ENCODE measurements around the gene CACNA2D4. TPM values are rescaled to one million over a fixed set of nuclear protein-coding genes. Genes with fewer than 3 reads are reported as not detected.

CACNA2D4 gene
- total and polyA plus RNA-seq, 4 donors, result 1.5 to 12.6 (median 7.3) TPM

GRCh38 chr12:1806301-1807086 is 112.0 kb downstream of the CACNA2D4 start:
- H3K9ac ChIP-seq (ENCODE audit: insufficient read depth in 1 of 2, low read length in 2 of 2), result no peak overlapping the region
- H3K9me3 ChIP-seq (ENCODE audit: control insufficient read depth in 4 of 4, insufficient read depth in 3 of 4, low read length in 3 of 4), result no peaks in the 10 kb centered on the region
- no peak for TF ChIP-seq CTCF (IDR thresholded peaks at IDR 0.05; ENCODE audit: control extremely low read depth, extremely low read depth)
- H3K36me3 ChIP-seq (ENCODE audit: control insufficient read depth in 4 of 4, insufficient read depth in 4 of 4, low read length in 4 of 4), result no peaks in the 10 kb centered on the region
- H3K27ac ChIP-seq (ENCODE audit: low read depth in 1 of 2, low read length in 1 of 2), result no peak overlapping the region
- no peaks in the 10 kb centered on the region for H3K27me3 ChIP-seq (ENCODE audit: control insufficient read depth in 3 of 3, insufficient read depth in 3 of 3, low read length in 2 of 3)
- WGBS, 2 donors, result 72 to 75% methylated on average over 7 of the region's 7 CpGs
- peak in 1 of 3 donors; percentile 22 for DNase-seq
- ATAC-seq (ENCODE audit: insufficient read depth, low FRiP score), result no peak
- H3K4me1 ChIP-seq (ENCODE audit: control insufficient read depth in 5 of 5, insufficient read depth in 5 of 5, low read length in 5 of 5), result peaks cover 0 to 6% (median 0%) of the 10 kb centered on the region in 5 donors
- H3K4me3 ChIP-seq, result no peak overlapping the region

- 93 to 95% methylated on average over 16 of the region's 16 CpGs for WGBS, 2 donors
- DNase-seq (no peak), ATAC-seq (ENCODE audit: insufficient read depth, low FRiP score) (no peak)
- Histone ChIP-seq H3K36me3 (ENCODE audit: control insufficient read depth in 4 of 4, insufficient read depth in 4 of 4, low read length in 4 of 4) (no peaks in the 10 kb centered on the region), H3K27ac (ENCODE audit: low read depth in 1 of 2, low read length in 1 of 2) (no peak overlapping the region), H3K9me3 (ENCODE audit: control insufficient read depth in 4 of 4, insufficient read depth in 3 of 4, low read length in 3 of 4) (no peaks in the 10 kb centered on the region), H3K27me3 (ENCODE audit: control insufficient read depth in 3 of 3, insufficient read depth in 3 of 3, low read length in 2 of 3) (no peaks in the 10 kb centered on the region), H3K4me3 (no peak overlapping the region), H3K9ac (ENCODE audit: insufficient read depth in 1 of 2, low read length in 2 of 2) (no peak overlapping the region), H3K4me1 (ENCODE audit: control insufficient read depth in 5 of 5, insufficient read depth in 5 of 5, low read length in 5 of 5) (peaks cover 0 to 6% (median 0%) of the 10 kb centered on the region in 5 donors)
- TF ChIP-seq CTCF (IDR thresholded peaks at IDR 0.05; ENCODE audit: control extremely low read depth, extremely low read depth), result no peak
These were observed 112.9 kb downstream of the CACNA2D4 start for GRCh38 chr12:1805441-1806081.

GRCh38 chr12:1804545-1805332 is 113.7 kb downstream of the CACNA2D4 start:
- Histone ChIP-seq H3K27ac (ENCODE audit: low read depth in 1 of 2, low read length in 1 of 2) (no peak overlapping the region), H3K27me3 (ENCODE audit: control insufficient read depth in 3 of 3, insufficient read depth in 3 of 3, low read length in 2 of 3) (no peaks in the 10 kb centered on the region), H3K36me3 (ENCODE audit: control insufficient read depth in 4 of 4, insufficient read depth in 4 of 4, low read length in 4 of 4) (no peaks in the 10 kb centered on the region), H3K4me3 (no peak overlapping the region), H3K4me1 (ENCODE audit: control insufficient read depth in 5 of 5, insufficient read depth in 5 of 5, low read length in 5 of 5) (peaks cover 0 to 6% (median 0%) of the 10 kb centered on the region in 5 donors), H3K9ac (ENCODE audit: insufficient read depth in 1 of 2, low read length in 2 of 2) (no peak overlapping the region), H3K9me3 (ENCODE audit: control insufficient read depth in 4 of 4, insufficient read depth in 3 of 4, low read length in 3 of 4) (no peaks in the 10 kb centered on the region)
- no peak for TF ChIP-seq CTCF (IDR thresholded peaks at IDR 0.05; ENCODE audit: control extremely low read depth, extremely low read depth)
- WGBS, 2 donors, result 54 to 56% methylated on average over 25 of the region's 25 CpGs
- ATAC-seq (ENCODE audit: insufficient read depth, low FRiP score), result peak; percentile 90
- DNase-seq, result peak; percentile 91 to 93 (median 92)
